Measurements from ENCODE around the gene NETO2. TPM values are rescaled to one million over a fixed set of nuclear protein-coding genes. Genes with fewer than 3 reads are reported as not detected.

Gene NETO2
- total and polyA plus RNA-seq, 2 of the 13 experiments (the other 11 are each of a cell fraction or from before 2014, with no cell fraction given): 8.2 to 13.5 TPM

- TF ChIP-seq ARNT2 (CRISPR knock-in tag; IDR thresholded peaks at IDR 0.05; ENCODE audit: low read depth): peak; percentile 87; the same call in 1 of the 2 replicates
- 0 out of 2 replicates have a peak, but pooled peaks have one; percentile 35 for TF ChIP-seq TAF1 (CRISPR knock-in tag; IDR thresholded peaks at IDR 0.05)
- TF ChIP-seq NBN (conservative IDR thresholded peaks at IDR 0.05): no peak
- TF ChIP-seq ZNF691 (CRISPR knock-in tag; IDR thresholded peaks at IDR 0.05; ENCODE audit: borderline replicate concordance, low read depth): peak; percentile 98
- peak; percentile 73 for TF ChIP-seq MEIS2 (CRISPR knock-in tag; IDR thresholded peaks at IDR 0.05)
- 0 out of 2 replicates have a peak, but pooled peaks have one; percentile 21 for TF ChIP-seq RELA (CRISPR knock-in tag; IDR thresholded peaks at IDR 0.05)
- TF ChIP-seq RBFOX2 (IDR thresholded peaks at IDR 0.05; ENCODE audit: low read depth, low read length): 0 out of 2 replicates have a peak, but pooled peaks have one; percentile 28
- peak; percentile 51; the same call in 1 of the 2 replicates for TF ChIP-seq ZNF747 (CRISPR knock-in tag; IDR thresholded peaks at IDR 0.05; ENCODE audit: borderline replicate concordance)
- no peak for TF ChIP-seq ZNF766 (CRISPR knock-in tag; IDR thresholded peaks at IDR 0.05; ENCODE audit: borderline replicate concordance)
- 0 out of 2 replicates have a peak, but pooled peaks have one; percentile 31 for TF ChIP-seq ZNF704 (CRISPR knock-in tag; IDR thresholded peaks at IDR 0.05; ENCODE audit: borderline replicate concordance)
- TF ChIP-seq ATF2 (CRISPR knock-in tag; IDR thresholded peaks at IDR 0.05): peak; percentile 58; the same call in 1 of the 2 replicates
- TF ChIP-seq SRSF1 (optimal IDR thresholded peaks at IDR 0.05; ENCODE audit: low read depth, low read length): peak; percentile 84
- no peak for TF ChIP-seq KDM6A (CRISPR knock-in tag; IDR thresholded peaks at IDR 0.05; ENCODE audit: low read depth)
- no peak for TF ChIP-seq JDP2 (CRISPR knock-in tag; IDR thresholded peaks at IDR 0.05; ENCODE audit: borderline replicate concordance)
- peak; percentile 85 for TF ChIP-seq TAF15 (IDR thresholded peaks at IDR 0.05; ENCODE audit: low read depth, low read length, poor library complexity, severe bottlenecking)
- TF ChIP-seq MXD4 (CRISPR knock-in tag; IDR thresholded peaks at IDR 0.05): peak; percentile 73; the same call in 1 of the 2 replicates
- TF ChIP-seq AHDC1 (CRISPR knock-in tag; IDR thresholded peaks at IDR 0.05; ENCODE audit: borderline replicate concordance): no peak
- peak; percentile 86; the same call in 1 of the 2 replicates for TF ChIP-seq PAX8 (CRISPR knock-in tag; IDR thresholded peaks at IDR 0.05; ENCODE audit: borderline replicate concordance)
- TF ChIP-seq ZNF598 (CRISPR knock-in tag; IDR thresholded peaks at IDR 0.05; ENCODE audit: borderline replicate concordance): no peak
These were observed 105.8 kb downstream of the NETO2 start (continued) for GRCh38 chr16:47037746-47038458.

All from HepG2 (cell line).